ENCODE measurements around the gene CFAP46. TPM values are rescaled to one million over a fixed set of nuclear protein-coding genes. Genes with fewer than 3 reads are reported as not detected.
"Not testable (repeated sequence)": the region's sequence is repeated elsewhere in the genome, so short reads cannot be mapped to it uniquely, and the experiment has no call there.

The CFAP46 gene
- total and polyA plus RNA-seq, 8 donors: 1.2 to 5.2 (median 3.5) TPM

GRCh38 chr10:132796846-132797245 is 145.5 kb downstream of the CFAP46 start:
- no peak for TF ChIP-seq CTCF (IDR thresholded peaks at IDR 0.05)
- H3K4me1 ChIP-seq: no peaks in the 10 kb centered on the region
- H3K4me3 ChIP-seq: no peak overlapping the region
- H3K36me3 ChIP-seq: no peaks in the 10 kb centered on the region
- no peak overlapping the region for H3K27ac ChIP-seq
- no peak for ATAC-seq
- peaks cover 0 to 45% of the 10 kb centered on the region in 2 donors for H3K27me3 ChIP-seq
- DNase-seq: peak in 1 of 4 donors; percentile 72
- intact Hi-C loops (cut with DNase I): no loop called here
- H3K9me3 ChIP-seq: peaks cover 0 to under 1% of the 10 kb centered on the region in 2 donors

GRCh38 chr10:132793871-132794849 is 148.2 kb downstream of the CFAP46 start:
- H3K36me3 ChIP-seq: no peaks in the 10 kb centered on the region
- H3K4me1 ChIP-seq: no peaks in the 10 kb centered on the region
- no peak overlapping the region for H3K27ac ChIP-seq
- no peak overlapping the region for H3K4me3 ChIP-seq
- ATAC-seq (no peak), DNase-seq (peak in 1 of 4 donors; percentile 70)
- H3K27me3 ChIP-seq: peaks cover 6 to 72% of the 10 kb centered on the region in 2 donors
- no peak for TF ChIP-seq CTCF (IDR thresholded peaks at IDR 0.05)
- no peaks in the 10 kb centered on the region for H3K9me3 ChIP-seq
- intact Hi-C loops (cut with DNase I): no loop called here

- Histone ChIP-seq H3K36me3 (no peaks in the 10 kb centered on the region), H3K27ac (no peak overlapping the region), H3K27me3 (peaks cover 15 to 81% of the 10 kb centered on the region in 2 donors), H3K4me3 (no peak overlapping the region), H3K9me3 (no peaks in the 10 kb centered on the region), H3K4me1 (peaks cover 0 to 3% of the 10 kb centered on the region in 2 donors)
- DNase-seq (no peak), ATAC-seq (no peak)
- intact Hi-C loops (cut with DNase I): no loop called here
- no peak for TF ChIP-seq CTCF (IDR thresholded peaks at IDR 0.05)
Measured at GRCh38 chr10:132793213-132793612, 149.2 kb downstream of the CFAP46 start.

GRCh38 chr10:132792796-132793195 is 149.6 kb downstream of the CFAP46 start:
- Histone ChIP-seq H3K4me1 (peaks cover 0 to 7% of the 10 kb centered on the region in 2 donors), H3K36me3 (no peaks in the 10 kb centered on the region), H3K4me3 (no peak overlapping the region), H3K27ac (no peak overlapping the region), H3K9me3 (no peaks in the 10 kb centered on the region), H3K27me3 (peaks cover 19 to 85% of the 10 kb centered on the region in 2 donors)
- no peak for TF ChIP-seq CTCF (IDR thresholded peaks at IDR 0.05)
- DNase-seq: no peak
- ATAC-seq: no peak
- intact Hi-C loops (cut with DNase I): no loop called here

- Histone ChIP-seq H3K4me1 (peaks cover 5 to 14% of the 10 kb centered on the region in 2 donors), H3K27me3 (peaks cover 26 to 88% of the 10 kb centered on the region in 2 donors)
- H3K27ac ChIP-seq; DNase-seq; intact Hi-C loops (cut with DNase I); H3K9me3 ChIP-seq; H3K36me3 ChIP-seq; ATAC-seq; H3K4me3 ChIP-seq: not testable (repeated sequence)
Measured at GRCh38 chr10:132792099-132792498, 150.3 kb downstream of the CFAP46 start.

Measured in left lung (tissue), 10 donors.